ENCODE data around the gene E4F1. TPM values are rescaled to one million over a fixed set of nuclear protein-coding genes. Genes with fewer than 3 reads are reported as not detected.

Gene E4F1
- total RNA-seq (2014; rRNA removed; shearing (Covaris generic)), result 10.5 and 14.0 TPM in 2 replicates

- peak; percentile 99 for DNase-seq (ENCODE audit: low read depth)
These were observed at the start of gene E4F1 for GRCh38 chr16:2223221-2223941. Gene E4F1, plus strand, starts transcription at chr16:2223591. Its CDS starts 23 bp downstream, at chr16:2223614.

- DNase-seq (ENCODE audit: low read depth), result no peak
These were observed 49.5 kb upstream of the E4F1 start for GRCh38 chr16:2173916-2174315.

GRCh38 chr16:2174396-2175131 is 48.8 kb upstream of the E4F1 start:
- DNase-seq (ENCODE audit: low read depth), result no peak

- no peak for DNase-seq (ENCODE audit: low read depth)
These were observed 47.9 kb upstream of the E4F1 start for GRCh38 chr16:2175454-2175853.

- DNase-seq (ENCODE audit: low read depth), result no peak
These were observed 47.3 kb upstream of the E4F1 start for GRCh38 chr16:2176047-2176446.

- DNase-seq (ENCODE audit: low read depth), result no peak
These were observed 46.3 kb upstream of the E4F1 start for GRCh38 chr16:2177101-2177500.

- no peak for DNase-seq (ENCODE audit: low read depth)
These were observed 45.8 kb upstream of the E4F1 start for GRCh38 chr16:2177561-2177960.

GRCh38 chr16:2178321-2179106 is 44.9 kb upstream of the E4F1 start:
- DNase-seq (ENCODE audit: low read depth), result no peak

- DNase-seq (ENCODE audit: low read depth), result no peak
These were observed 44.3 kb upstream of the E4F1 start for GRCh38 chr16:2179107-2179501.

GRCh38 chr16:2179576-2179975 is 43.8 kb upstream of the E4F1 start:
- DNase-seq (ENCODE audit: low read depth), result no peak

- DNase-seq (ENCODE audit: low read depth), result no peak
These were observed 42.9 kb upstream of the E4F1 start for GRCh38 chr16:2180461-2180860.

- DNase-seq (ENCODE audit: low read depth), result no peak
These were observed 42.1 kb upstream of the E4F1 start for GRCh38 chr16:2180962-2181923.

- DNase-seq (ENCODE audit: low read depth), result no peak
These were observed 41.4 kb upstream of the E4F1 start for GRCh38 chr16:2181952-2182351.

- no peak for DNase-seq (ENCODE audit: low read depth)
These were observed 39.7 kb upstream of the E4F1 start for GRCh38 chr16:2183671-2184070.

- DNase-seq (ENCODE audit: low read depth), result no peak
These were observed 39.0 kb upstream of the E4F1 start for GRCh38 chr16:2184346-2184745.

- no peak for DNase-seq (ENCODE audit: low read depth)
These were observed 38.4 kb upstream of the E4F1 start for GRCh38 chr16:2184962-2185361.

- no peak for DNase-seq (ENCODE audit: low read depth)
These were observed 37.3 kb upstream of the E4F1 start for GRCh38 chr16:2186064-2186463.

- no peak for DNase-seq (ENCODE audit: low read depth)
These were observed 36.9 kb upstream of the E4F1 start for GRCh38 chr16:2186505-2186904.

- no peak for DNase-seq (ENCODE audit: low read depth)
These were observed 36.2 kb upstream of the E4F1 start for GRCh38 chr16:2187212-2187611.

- no peak for DNase-seq (ENCODE audit: low read depth)
These were observed 35.0 kb upstream of the E4F1 start for GRCh38 chr16:2188395-2188794.

GRCh38 chr16:2189252-2189893 is 34.0 kb upstream of the E4F1 start:
- DNase-seq (ENCODE audit: low read depth), result no peak
